HG03575 (cell line): ENCODE measurements around the gene SBK2.

Experiments used
- ATAC-seq: cut with Tn5 transposase; IDR thresholded peaks from one replicate; pipeline ENCODE4 v1.9.1; 2021; ENCODE audit not compliant: unreplicated experiment, insufficient number of reproducible peaks, low FRiP score; ENCODE audit errors: extremely low read depth

Gene SBK2

GRCh38 chr19:55479451-55480230 lies 57.3 kb downstream of the SBK2 start:
- no peak for ATAC-seq

- ATAC-seq = no peak
Measured at GRCh38 chr19:55479045-55479444, 57.9 kb downstream of the SBK2 start.
